Activated B cell treated with CpG ODN at 0.5 μM for 24 hours (primary cell): ENCODE results near the gene NCOR2. TPM values are rescaled to one million over a fixed set of nuclear protein-coding genes. Genes with fewer than 3 reads are reported as not detected.

Experiments used
- ATAC-seq: fragments of 200-7000 bp; cut with Tn5 transposase; one replicate; pipeline ENCODE4 v1.10.0; 2021; ENCODE audit warnings: low read depth, mild to moderate bottlenecking, moderate library complexity
- CTCF ChIA-PET: fragments of 350-600 bp; sonication (Branson Sonifier 250); formaldehyde crosslinking; loops from one replicate; lab custom pipeline; 2021; ENCODE audit warnings: antibody characterized with exemption; lab: Charles Lee
- POLR2A ChIA-PET: fragments of 350-600 bp; sonication (Branson Sonifier 250); formaldehyde crosslinking; loops from one replicate; lab custom pipeline; 2021; ENCODE audit warnings: antibody characterized with exemption; lab: Charles Lee
- DNase-seq: peaks from one replicate; pipeline ENCODE4 v3.0.0; 2022
- H3K27ac Mint-ChIP-seq: one replicate; pipeline ENCODE4 v1.8.0; 2020; ENCODE audit warnings: mixed read lengths
- H3K27me3 Mint-ChIP-seq: one replicate; pipeline ENCODE4 v1.8.0; 2021; ENCODE audit warnings: mixed read lengths
- H3K36me3 Mint-ChIP-seq: one replicate; pipeline ENCODE4 v1.8.0; 2021; ENCODE audit warnings: low read depth, mixed read lengths
- H3K4me1 Mint-ChIP-seq: one replicate; pipeline ENCODE4 v1.8.0; 2021; ENCODE audit warnings: mixed read lengths
- H3K4me3 Mint-ChIP-seq: one replicate; pipeline ENCODE4 v1.8.0; 2020; ENCODE audit warnings: mild to moderate bottlenecking, mixed read lengths
- H3K9me3 Mint-ChIP-seq: one replicate; pipeline ENCODE4 v1.8.0; 2020; ENCODE audit warnings: mixed read lengths
- CTCF ChIP-seq: fragments of 200-600 bp; IDR thresholded peaks from one replicate; pipeline ENCODE4 v1.8.0; 2022; ENCODE audit warnings: antibody characterized with exemption, mild to moderate bottlenecking
- intact Hi-C: fragments of 100-400 bp; cut with micrococcal nuclease; formaldehyde crosslinking; loops from one replicate; pipeline ENCODE4 v1.15.1; 2024
- total RNA-seq: library from RNA; stranded (reverse); gene quantifications from 2 replicates; pipeline ENCODE4 v1.2.3, GENCODE V29; 2022

Gene NCOR2
- total RNA-seq, 1 donor from 2014 or later, result 154 TPM

- DNase-seq, result no peak
- intact Hi-C loops, result no loop called here
- ChIA-PET CTCF (no interaction called here), POLR2A (no interaction called here)
- no peaks in the 10 kb centered on the region for H3K9me3 Mint-ChIP-seq
- no peak for TF ChIP-seq CTCF
- peaks cover 44% of the 10 kb centered on the region for H3K36me3 Mint-ChIP-seq
- H3K27me3 Mint-ChIP-seq, result no peaks in the 10 kb centered on the region
- H3K4me1 Mint-ChIP-seq, result peaks cover 15% of the 10 kb centered on the region
- no peak overlapping the region for H3K27ac Mint-ChIP-seq
- no peak overlapping the region for H3K4me3 Mint-ChIP-seq
- ATAC-seq, result no peak
Observed at GRCh38 chr12:124530637-124531263, 36.7 kb downstream of the NCOR2 start.

GRCh38 chr12:124529565-124530276 lies 37.7 kb downstream of the NCOR2 start:
- Mint-ChIP-seq H3K9me3 (no peaks in the 10 kb centered on the region), H3K4me1 (peaks cover 13% of the 10 kb centered on the region), H3K27me3 (no peaks in the 10 kb centered on the region), H3K4me3 (no peak overlapping the region), H3K36me3 (peaks cover 36% of the 10 kb centered on the region), H3K27ac (no peak overlapping the region)
- no peak for ATAC-seq
- ChIA-PET POLR2A (no interaction called here), CTCF (no interaction called here)
- DNase-seq, result no peak
- intact Hi-C loops, result no loop called here
- no peak for TF ChIP-seq CTCF

GRCh38 chr12:124527861-124528561 lies 39.4 kb downstream of the NCOR2 start:
- intact Hi-C loops, result no loop called here
- Mint-ChIP-seq H3K27me3 (no peaks in the 10 kb centered on the region), H3K36me3 (peaks cover 22% of the 10 kb centered on the region), H3K4me1 (peaks cover 27% of the 10 kb centered on the region), H3K4me3 (no peak overlapping the region), H3K27ac (no peak overlapping the region), H3K9me3 (no peaks in the 10 kb centered on the region)
- TF ChIP-seq CTCF, result no peak
- CTCF ChIA-PET, result no interaction called here
- DNase-seq (no peak), ATAC-seq (no peak)
- POLR2A ChIA-PET, result no interaction called here

GRCh38 chr12:124525927-124526692 lies 41.3 kb downstream of the NCOR2 start:
- Mint-ChIP-seq H3K4me3 (no peak overlapping the region), H3K9me3 (no peaks in the 10 kb centered on the region), H3K4me1 (peaks cover 38% of the 10 kb centered on the region), H3K27ac (no peak overlapping the region), H3K27me3 (no peaks in the 10 kb centered on the region), H3K36me3 (peaks cover 31% of the 10 kb centered on the region)
- ChIA-PET POLR2A (interaction anchor here (0.5 to 1.4 kb wide), 3 partner anchors 32 to 46 kb away, joined by 3 read pairs; no protein-coding TSS in a partner anchor), CTCF (no interaction called here)
- no peak for TF ChIP-seq CTCF
- no peak for DNase-seq
- no peak for ATAC-seq
- intact Hi-C loops, result no loop called here
